ENCODE measurements around the gene BMP7. TPM values are rescaled to one million over a fixed set of nuclear protein-coding genes. Genes with fewer than 3 reads are reported as not detected.
"Not testable (repeated sequence)": the region's sequence is repeated elsewhere in the genome, so short reads cannot be mapped to it uniquely, and the experiment has no call there.

BMP7 gene
- total RNA-seq, 1 experiment from 2014 or later, result 43.9 TPM

DNA sequence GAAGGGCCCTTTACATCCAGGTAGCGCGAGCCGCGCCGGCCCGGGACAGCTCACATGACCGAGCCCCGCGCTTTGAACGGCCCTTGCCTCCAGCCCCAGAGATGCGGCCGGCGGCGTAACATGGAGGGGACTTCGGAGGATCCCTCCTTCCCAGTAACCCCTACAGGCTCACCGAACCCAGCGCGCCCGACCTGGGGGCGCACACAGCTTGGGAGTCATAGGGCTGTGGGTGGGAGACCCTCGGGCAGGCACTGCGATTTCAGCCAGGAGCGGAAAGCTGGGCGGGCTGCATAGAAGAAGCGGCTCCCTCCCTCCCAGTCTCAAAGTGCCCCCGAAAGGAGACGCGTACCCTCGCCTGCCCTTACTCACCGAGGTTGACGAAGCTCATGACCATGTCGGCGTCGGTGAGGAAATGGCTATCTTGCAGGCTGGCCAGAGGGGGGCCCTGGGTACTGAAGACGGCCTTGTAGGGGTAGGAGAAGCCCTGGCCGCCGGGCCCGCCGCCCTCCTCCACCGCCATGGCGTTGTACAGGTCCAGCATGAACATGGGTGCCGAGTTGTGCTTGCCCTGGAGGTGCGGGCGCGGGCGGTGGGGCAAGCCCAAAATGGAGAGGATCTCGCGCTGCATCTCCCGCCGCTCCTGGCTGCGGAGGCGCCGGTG lies 975 bp downstream of the BMP7 start:
- Histone ChIP-seq H3K36me3 (replicated peaks; ENCODE audit: control insufficient read depth, insufficient read depth, low read length) (no peaks in the 10 kb centered on the region), H3K27me3 (ENCODE audit: control insufficient read depth, insufficient read depth, low read length) (peaks cover 62% of the 10 kb centered on the region), H3K4me3 (ENCODE audit: insufficient read depth, low read depth, low read length) (peak overlapping the region; percentile 76)
- peak; percentile 89 for DNase-seq

DNA sequence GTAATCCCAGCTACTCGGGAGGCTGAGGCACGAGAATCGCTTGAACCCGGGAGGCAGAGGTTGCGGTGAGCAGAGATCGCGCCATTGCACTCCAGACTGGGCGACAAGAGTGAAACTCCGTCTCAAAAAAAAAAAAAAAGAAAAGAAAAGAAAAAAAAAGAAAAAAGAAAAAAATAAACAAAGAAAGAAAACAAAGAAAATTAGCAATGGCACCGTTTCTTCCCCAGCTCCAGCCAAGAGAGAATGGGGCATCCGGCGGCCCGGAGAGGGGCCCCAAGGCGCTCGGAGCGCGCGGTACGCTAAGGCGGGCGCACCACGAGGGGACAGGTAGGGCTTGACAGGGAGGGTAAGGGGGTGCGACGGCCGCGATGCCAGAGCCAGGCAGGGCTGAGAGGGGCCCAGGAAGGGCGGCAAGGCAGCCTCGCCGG lies 1.5 kb downstream of the BMP7 start:
- H3K36me3 ChIP-seq (replicated peaks; ENCODE audit: control insufficient read depth, insufficient read depth, low read length); DNase-seq: not testable (repeated sequence)
- peak overlapping the region; percentile 76 for H3K4me3 ChIP-seq (ENCODE audit: insufficient read depth, low read depth, low read length)
- peaks cover 66% of the 10 kb centered on the region for H3K27me3 ChIP-seq (ENCODE audit: control insufficient read depth, insufficient read depth, low read length)

- peaks cover 62% of the 10 kb centered on the region for H3K27me3 ChIP-seq (ENCODE audit: control insufficient read depth, insufficient read depth, low read length)
- DNase-seq, result peak; percentile 75
- peak overlapping the region; percentile 47 for H3K4me3 ChIP-seq (ENCODE audit: insufficient read depth, low read depth, low read length)
- no peaks in the 10 kb centered on the region for H3K36me3 ChIP-seq (replicated peaks; ENCODE audit: control insufficient read depth, insufficient read depth, low read length)
These were observed 2.3 kb downstream of the BMP7 start for GRCh38 chr20:57263801-57264792.

- DNase-seq, result peak; percentile 57
- Histone ChIP-seq H3K36me3 (replicated peaks; ENCODE audit: control insufficient read depth, insufficient read depth, low read length) (no peaks in the 10 kb centered on the region), H3K27me3 (ENCODE audit: control insufficient read depth, insufficient read depth, low read length) (peaks cover 53% of the 10 kb centered on the region), H3K4me3 (ENCODE audit: insufficient read depth, low read depth, low read length) (no peak overlapping the region; the same call in 1 of the 2 replicates)
These were observed 3.4 kb downstream of the BMP7 start for GRCh38 chr20:57262784-57263609.

- Histone ChIP-seq H3K4me3 (ENCODE audit: insufficient read depth, low read depth, low read length) (no peak overlapping the region), H3K27me3 (ENCODE audit: control insufficient read depth, insufficient read depth, low read length) (peaks cover 46% of the 10 kb centered on the region), H3K36me3 (replicated peaks; ENCODE audit: control insufficient read depth, insufficient read depth, low read length) (no peaks in the 10 kb centered on the region)
- DNase-seq, result peak; percentile 71
These were observed 4.1 kb downstream of the BMP7 start for GRCh38 chr20:57262301-57262700.

- H3K27me3 ChIP-seq (ENCODE audit: control insufficient read depth, insufficient read depth, low read length), result peaks cover 40% of the 10 kb centered on the region
- no peaks in the 10 kb centered on the region for H3K36me3 ChIP-seq (replicated peaks; ENCODE audit: control insufficient read depth, insufficient read depth, low read length)
- no peak overlapping the region for H3K4me3 ChIP-seq (ENCODE audit: insufficient read depth, low read depth, low read length)
- no peak for DNase-seq
These were observed 4.8 kb downstream of the BMP7 start for GRCh38 chr20:57261457-57262251.

- peak; percentile 63 for DNase-seq
- Histone ChIP-seq H3K36me3 (replicated peaks; ENCODE audit: control insufficient read depth, insufficient read depth, low read length) (no peaks in the 10 kb centered on the region), H3K4me3 (ENCODE audit: insufficient read depth, low read depth, low read length) (no peak overlapping the region), H3K27me3 (ENCODE audit: control insufficient read depth, insufficient read depth, low read length) (peaks cover 35% of the 10 kb centered on the region)
These were observed 5.5 kb downstream of the BMP7 start for GRCh38 chr20:57260934-57261333.

DNA sequence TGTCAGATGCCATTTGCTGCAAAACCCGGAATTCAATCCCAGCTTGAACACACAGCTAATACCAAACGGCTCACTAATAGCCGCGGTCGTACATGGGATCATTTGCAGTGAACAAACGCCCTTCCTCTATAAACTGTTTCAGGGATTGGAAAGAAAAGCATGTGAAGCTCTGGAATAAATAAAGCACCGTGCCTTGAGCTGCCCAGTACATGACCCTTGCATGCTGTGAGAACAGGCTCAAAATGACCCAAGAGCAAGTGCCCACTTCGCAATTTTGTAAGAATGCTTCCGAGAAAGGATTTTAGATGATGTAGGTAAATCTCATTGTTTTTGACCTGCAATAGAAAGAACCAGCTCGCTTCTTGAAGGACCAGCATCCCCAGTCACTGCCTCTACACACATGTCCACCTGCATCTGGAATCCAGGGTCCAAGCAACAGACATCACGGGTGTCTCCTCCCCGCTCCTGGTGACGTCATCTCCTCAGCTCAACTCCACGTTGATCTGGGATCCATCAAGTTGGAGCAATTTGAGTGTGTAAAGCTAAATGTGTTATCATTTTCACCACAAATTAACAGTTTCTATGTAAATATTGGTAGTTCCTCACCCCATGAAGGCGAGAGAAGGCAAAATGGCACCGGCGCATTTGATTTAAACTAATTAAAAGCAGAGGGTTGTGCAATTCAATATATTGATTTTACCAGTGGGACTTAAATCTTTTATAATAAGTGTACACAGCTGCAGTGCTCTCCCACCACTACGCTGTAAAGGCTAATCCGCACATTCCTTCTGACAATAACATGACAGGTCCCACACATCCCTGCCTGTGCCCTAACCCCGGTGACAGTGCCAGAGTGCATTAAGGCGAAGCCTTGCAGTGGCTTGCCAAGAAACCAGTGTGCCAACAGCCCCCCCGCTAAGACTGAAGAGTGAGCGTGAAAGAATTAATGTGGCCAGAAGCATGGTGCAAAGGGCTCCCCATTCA lies 6.2 kb downstream of the BMP7 start:
- peaks cover 28% of the 10 kb centered on the region for H3K27me3 ChIP-seq (ENCODE audit: control insufficient read depth, insufficient read depth, low read length)
- no peak overlapping the region for H3K4me3 ChIP-seq (ENCODE audit: insufficient read depth, low read depth, low read length)
- no peak for DNase-seq
- H3K36me3 ChIP-seq (replicated peaks; ENCODE audit: control insufficient read depth, insufficient read depth, low read length), result no peaks in the 10 kb centered on the region

DNA sequence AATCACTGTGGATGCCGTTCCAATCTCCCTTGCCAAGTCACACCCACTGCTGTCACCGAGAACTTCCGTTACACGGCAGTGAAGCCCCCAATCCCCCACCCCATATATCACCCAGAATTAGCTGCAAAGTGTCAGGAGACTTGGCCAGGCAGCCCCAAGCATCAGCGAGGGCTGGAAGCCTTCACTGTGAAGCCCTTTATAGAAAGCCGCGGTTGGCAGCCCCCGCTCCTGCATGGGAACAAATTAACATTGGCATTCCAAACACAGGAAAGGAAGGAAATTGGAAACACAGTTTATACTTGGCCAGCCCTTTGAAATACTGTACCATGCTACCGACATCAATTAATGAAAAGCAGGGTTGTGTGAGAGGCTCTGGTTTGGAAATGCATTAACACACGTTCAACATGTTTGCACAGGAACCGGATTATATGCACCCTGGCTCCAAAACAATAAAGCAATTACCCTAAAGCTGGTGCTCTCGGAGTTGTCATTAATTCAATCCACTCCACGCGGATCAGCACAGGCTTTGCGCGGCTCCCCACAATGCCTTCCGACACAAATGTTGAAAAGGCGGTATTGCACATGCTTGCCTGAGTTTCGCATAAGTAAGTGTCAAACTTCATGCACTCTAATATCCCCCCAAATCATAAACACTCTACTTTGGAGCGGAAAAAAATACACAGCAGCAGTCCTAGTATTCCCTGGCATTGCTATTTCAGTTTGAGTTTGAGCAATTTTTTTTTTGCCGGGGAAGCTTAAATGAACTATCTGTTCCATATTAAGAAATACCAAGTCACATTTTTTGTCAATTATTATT lies 7.1 kb downstream of the BMP7 start:
- H3K36me3 ChIP-seq (replicated peaks; ENCODE audit: control insufficient read depth, insufficient read depth, low read length), result no peaks in the 10 kb centered on the region
- peak; percentile 47 for DNase-seq
- peaks cover 21% of the 10 kb centered on the region for H3K27me3 ChIP-seq (ENCODE audit: control insufficient read depth, insufficient read depth, low read length)
- no peak overlapping the region for H3K4me3 ChIP-seq (ENCODE audit: insufficient read depth, low read depth, low read length)

DNA sequence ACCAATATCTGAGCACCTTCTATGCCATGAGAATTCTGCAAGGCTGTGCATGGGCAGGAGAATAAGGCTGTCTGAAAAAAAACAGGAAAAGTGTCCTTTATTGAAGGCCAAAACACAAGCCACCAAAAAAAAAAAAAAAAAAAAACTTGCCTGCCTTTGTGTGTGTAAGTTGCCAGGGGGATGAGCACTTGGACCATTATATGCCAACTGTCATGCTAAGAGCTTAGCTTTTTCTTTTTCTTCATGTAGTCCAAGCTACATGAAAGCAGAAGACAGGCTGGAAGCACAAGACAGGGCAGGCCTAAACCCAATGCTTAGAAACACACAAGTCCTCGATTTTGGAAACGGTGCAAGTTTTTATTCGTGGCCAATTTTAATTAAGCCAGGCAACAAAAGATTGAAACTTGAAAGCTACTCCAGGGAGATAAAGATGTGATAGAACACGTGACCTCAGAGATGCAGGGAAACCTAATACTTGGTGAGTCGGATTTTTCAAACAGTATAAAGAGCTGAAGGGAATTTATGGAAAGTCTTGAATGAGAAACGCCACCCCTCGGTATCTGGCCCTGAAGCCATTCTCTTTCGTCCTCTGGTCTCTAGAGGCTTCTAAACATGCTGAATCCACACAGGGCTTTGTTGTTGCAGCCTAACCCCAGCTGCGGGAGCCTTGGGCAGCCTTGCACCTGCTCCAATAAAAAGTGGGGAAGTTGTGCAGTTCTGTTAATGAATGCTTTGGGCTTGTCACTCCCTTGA lies 8.6 kb downstream of the BMP7 start:
- no peak overlapping the region for H3K4me3 ChIP-seq (ENCODE audit: insufficient read depth, low read depth, low read length)
- peaks cover 13% of the 10 kb centered on the region; the same call in 1 of the 2 replicates for H3K27me3 ChIP-seq (ENCODE audit: control insufficient read depth, insufficient read depth, low read length)
- DNase-seq, result peak; percentile 40

GRCh38 chr20:57256908-57257307 lies 9.5 kb downstream of the BMP7 start:
- DNase-seq, result no peak
- Histone ChIP-seq H3K4me3 (ENCODE audit: insufficient read depth, low read depth, low read length) (no peak overlapping the region), H3K36me3 (replicated peaks; ENCODE audit: control insufficient read depth, insufficient read depth, low read length) (no peaks in the 10 kb centered on the region), H3K27me3 (ENCODE audit: control insufficient read depth, insufficient read depth, low read length) (peaks cover 13% of the 10 kb centered on the region; the same call in 1 of the 2 replicates)

More for the DNA sequence above, 8.6 kb downstream of the BMP7 start:
- no peaks in the 10 kb centered on the region for H3K36me3 ChIP-seq (replicated peaks; ENCODE audit: control insufficient read depth, insufficient read depth, low read length)
